Measurements from ENCODE around the gene GNB1L.

- TF ChIP-seq MXI1 (conservative IDR thresholded peaks at IDR 0.05; ENCODE audit: poor library complexity, severe bottlenecking), result no peak
- no peak for TF ChIP-seq RAD21 (conservative IDR thresholded peaks at IDR 0.05)
- TF ChIP-seq EP300 (conservative IDR thresholded peaks at IDR 0.05; ENCODE audit: poor library complexity, severe bottlenecking), result no peak
- no peak for TF ChIP-seq CTCF (IDR thresholded peaks at IDR 0.05; ENCODE audit: poor library complexity, severe bottlenecking)
- no peak for TF ChIP-seq TAF1 (IDR thresholded peaks at IDR 0.05; ENCODE audit: low read depth)
- TF ChIP-seq POLR2AphosphoS5 (IDR thresholded peaks at IDR 0.05), result no peak
These were observed 100.0 kb downstream of the GNB1L start for GRCh38 chr22:19754701-19755144.
